HG02943 (cell line): ENCODE results near the gene CD2AP.
"Not testable (repeated sequence)": the region's sequence is repeated elsewhere in the genome, so short reads cannot be mapped to it uniquely, and the experiment has no call there.

Experiments used
- ATAC-seq: cut with Tn5 transposase; IDR thresholded peaks from one replicate; pipeline ENCODE4 v1.9.1; 2021; ENCODE audit warnings: mild to moderate bottlenecking, low read depth, moderate library complexity; ENCODE audit not compliant: unreplicated experiment

Gene CD2AP

GRCh38 chr6:47495954-47496545, 18.5 kb downstream of the CD2AP start:
- ATAC-seq, result no peak

DNA sequence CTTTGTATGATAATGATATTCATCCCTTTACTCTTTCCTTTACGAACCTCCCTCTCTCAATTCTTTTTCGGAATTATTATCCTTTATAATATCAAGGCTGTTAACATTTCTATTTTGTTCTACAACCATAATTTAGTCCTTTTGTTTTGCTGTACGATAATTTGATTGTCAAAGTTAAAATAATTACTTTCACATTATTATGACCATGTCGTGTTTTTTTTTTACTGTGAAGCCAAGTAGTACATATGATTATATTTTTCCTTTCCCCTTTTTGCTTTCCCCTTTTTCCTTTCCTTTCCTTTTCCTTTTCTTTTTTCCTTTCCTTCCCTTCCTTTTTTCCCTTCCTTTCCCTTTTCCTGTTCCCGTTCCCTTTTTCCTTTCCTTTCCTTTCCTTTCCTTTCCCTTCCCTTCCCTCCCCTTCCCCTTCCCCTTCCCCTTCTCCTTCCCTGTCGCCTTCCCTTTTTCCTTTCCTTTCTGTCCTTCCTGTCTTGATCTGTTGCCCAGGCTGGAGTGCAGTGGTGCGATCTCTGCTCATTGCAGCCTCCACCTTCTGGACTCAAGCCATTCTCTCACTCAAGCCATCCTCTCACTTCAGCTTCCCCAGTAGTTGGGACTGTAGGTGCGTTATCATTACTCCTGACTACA, 19.5 kb downstream of the CD2AP start:
- ATAC-seq, result no peak

DNA sequence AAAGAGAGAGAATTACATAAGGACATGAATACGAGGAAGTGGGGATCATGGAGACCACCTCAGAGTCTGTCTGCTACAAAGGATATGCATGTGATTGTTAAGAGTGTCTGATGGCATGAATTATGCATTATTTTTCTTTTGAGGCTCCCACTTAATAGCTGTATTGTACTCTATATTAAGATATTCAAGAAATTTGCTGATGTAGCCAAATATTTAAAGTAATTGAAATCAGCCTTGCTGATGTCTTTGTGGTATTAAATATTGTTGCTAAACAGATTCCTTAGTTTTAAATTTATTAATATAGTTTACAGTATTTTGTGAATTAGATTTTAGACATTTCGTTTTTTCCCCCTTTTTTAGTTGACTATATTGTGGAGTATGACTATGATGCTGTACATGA, 25.3 kb downstream of the CD2AP start:
- no peak for ATAC-seq

GRCh38 chr6:47509937-47510336, 32.3 kb downstream of the CD2AP start:
- no peak for ATAC-seq

DNA sequence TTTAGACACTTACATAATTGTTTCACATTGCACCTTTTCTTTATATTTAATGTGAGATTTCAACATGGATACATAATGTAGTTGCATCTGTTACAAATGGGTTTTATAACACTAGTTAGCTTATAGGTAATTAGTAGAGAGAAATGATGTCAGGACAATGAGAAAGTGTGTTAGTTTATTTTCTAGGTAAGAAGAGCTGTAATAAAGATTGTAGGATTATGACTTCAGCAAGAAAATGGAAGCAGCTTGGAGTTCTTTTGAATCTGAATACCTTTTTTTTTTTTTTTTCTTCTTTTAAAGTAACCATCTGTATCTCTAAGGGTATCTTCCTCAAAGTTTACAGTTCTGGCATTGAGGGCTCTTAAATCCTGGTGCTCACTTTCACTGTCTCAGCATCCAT, 35.3 kb downstream of the CD2AP start:
- ATAC-seq, result no peak

DNA sequence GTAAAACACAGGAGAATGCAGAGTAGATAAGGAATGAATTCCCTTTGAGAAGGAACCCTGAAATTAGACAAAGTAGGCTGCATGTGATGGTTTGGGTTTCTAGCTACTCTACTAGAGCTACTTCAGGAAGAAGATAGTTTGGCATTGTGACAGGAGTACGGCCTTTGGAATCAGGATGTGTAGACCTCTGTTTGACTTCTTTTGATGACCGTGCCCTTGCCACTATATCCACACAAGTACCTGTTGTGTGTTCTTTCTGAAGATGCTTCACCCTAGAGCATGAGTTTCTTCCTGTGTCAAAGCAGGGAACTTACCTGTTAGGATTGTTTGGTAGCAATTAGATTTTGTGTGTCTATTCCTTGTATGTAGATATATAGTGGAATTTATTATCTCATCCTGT, 41.7 kb downstream of the CD2AP start:
- no peak for ATAC-seq

- ATAC-seq, result no peak
Measured at GRCh38 chr6:47520282-47520681, 42.7 kb downstream of the CD2AP start.

GRCh38 chr6:47521961-47522360, 44.4 kb downstream of the CD2AP start:
- ATAC-seq, result no peak

DNA sequence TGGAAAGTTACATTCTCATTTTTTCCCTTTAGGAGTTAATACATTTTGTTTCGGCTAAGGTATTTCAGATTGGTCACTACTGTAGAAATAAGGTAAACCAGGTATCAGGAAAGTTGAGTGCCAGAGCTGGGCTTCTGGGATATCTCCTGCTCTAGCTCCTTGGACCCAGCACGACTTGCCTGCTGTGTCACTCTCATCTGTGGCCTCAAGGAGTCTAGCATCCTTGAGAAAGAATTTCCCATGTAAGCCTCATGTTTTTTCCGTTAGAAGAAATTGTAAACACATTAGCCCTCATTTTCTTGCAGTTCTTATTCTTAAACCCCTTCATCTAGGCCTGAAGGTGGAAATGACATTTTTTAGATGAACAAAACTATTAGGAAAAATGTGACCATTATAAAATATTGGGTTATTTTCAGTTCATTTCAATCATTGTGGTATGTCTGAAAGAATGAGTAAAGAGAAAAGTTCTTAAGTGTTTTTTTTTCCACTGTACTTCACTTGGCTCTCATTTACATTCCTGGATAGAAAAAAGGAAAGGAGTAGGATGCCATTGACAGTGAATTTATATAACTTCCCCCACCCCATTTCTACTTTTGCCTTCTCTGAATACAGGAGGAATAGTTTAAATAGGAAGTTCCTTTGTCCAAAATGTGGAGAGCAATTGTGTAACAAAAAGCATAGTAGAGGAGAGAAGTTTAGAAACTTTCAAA, 46.7 kb downstream of the CD2AP start:
- no peak for ATAC-seq

DNA sequence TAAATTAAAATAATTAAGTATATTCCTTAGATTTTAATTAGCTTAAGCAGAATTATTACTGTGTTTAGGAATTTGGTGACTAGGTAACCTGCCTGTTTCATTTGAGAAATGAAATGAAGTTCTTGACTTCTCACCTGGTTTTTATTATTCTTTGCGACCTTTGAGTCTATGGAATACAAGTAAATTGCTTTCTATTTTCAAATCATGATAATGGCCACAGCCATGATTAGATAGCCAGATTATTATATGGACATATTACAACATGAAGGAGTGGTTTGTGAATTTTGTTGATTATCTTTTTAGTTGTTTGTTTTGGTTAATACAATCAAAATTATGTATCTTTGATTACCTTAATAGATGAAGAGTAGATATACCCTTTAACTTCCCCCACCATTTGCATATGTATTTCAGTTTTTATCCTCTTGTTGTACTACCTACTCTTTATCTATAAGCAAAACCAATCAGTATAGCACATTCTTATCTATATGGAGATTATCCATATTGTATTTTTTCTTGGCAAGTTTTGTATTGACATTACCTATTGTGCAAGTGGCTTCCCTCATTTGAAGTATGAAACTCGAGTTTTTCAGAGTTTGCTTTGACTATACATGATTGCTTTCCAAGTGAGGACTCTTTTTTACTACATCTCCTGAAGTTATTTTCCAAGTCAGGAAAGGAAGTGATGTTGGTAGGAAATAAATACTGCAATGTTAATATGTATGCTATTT, 47.9 kb downstream of the CD2AP start:
- ATAC-seq, result no peak

- no peak for ATAC-seq
Measured at GRCh38 chr6:47527274-47527673, 49.7 kb downstream of the CD2AP start.

- ATAC-seq, result no peak
Measured at GRCh38 chr6:47529734-47530133, 52.1 kb downstream of the CD2AP start.

DNA sequence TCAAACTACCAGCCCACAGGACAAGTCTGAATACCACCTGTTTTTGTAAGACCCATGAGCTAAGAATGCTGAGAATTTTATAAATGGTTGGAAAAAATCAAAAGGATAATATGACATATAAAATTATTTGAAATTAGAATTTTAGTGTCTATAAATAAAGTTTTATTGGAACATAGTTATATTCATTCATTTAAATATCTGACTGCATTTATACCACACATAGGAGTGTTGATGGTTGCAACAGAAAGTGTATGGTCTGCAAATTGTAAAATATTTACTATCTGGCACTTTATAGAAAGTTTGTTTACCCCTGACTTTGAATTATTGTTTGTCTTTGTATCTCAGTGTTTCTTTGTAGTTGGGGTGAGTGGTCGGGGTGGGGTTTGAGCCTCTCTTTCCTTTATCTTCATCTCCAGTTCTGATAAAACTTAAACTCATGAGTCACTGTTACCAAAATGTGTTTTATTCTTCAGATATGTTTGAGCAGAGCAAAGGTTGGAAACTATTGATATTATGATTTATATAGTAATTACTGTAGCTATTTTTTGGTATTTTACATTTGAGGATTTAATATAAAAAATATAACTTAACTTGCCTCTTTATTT, 55.5 kb downstream of the CD2AP start:
- ATAC-seq, result no peak

DNA sequence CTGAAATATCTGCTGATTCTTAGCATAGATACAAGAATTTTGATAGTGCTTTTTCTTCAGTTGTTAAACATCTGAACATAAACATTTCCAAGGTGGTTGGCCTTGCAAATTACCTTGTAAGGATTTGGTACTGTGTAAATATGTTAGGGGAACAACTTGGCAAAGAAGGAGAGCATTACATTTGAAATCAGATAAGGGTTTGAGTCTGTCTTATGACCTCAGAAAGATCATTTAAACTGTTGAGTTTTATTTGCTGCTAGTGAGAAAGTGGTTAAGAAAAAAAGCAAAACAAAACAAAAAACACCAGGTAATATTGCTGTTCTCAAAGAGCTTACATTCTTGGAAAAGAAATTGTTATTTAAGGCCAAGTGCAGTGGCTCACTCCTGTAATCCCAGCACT, 56.5 kb downstream of the CD2AP start:
- no peak for ATAC-seq

GRCh38 chr6:47535316-47536225, 58.0 kb downstream of the CD2AP start:
- no peak for ATAC-seq

GRCh38 chr6:47536816-47537401, 59.3 kb downstream of the CD2AP start:
- ATAC-seq, result no peak

DNA sequence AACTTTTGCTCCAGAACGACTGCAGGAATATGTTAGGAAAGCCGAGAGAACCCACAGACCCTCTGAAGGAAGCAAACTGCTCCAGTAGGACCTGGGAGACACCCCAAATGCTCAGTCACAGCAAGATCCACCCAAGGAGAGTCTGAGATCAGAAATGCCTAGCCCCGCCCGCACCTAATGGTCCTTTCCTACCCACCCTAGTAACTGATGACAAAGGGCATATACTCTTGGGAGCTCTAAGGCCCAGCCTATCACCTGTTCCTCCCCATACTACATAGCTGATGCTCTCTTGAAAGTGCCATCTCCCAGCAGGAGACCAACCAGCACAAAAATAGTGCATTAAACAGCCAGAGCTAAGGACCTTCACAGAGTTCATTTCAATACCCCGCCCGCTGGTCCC, 67.6 kb downstream of the CD2AP start:
- no peak for ATAC-seq

- ATAC-seq, result no peak
Measured at GRCh38 chr6:47551670-47552069, 74.1 kb downstream of the CD2AP start.

GRCh38 chr6:47552319-47552718, 74.7 kb downstream of the CD2AP start:
- ATAC-seq, result no peak

GRCh38 chr6:47553243-47553642, 75.7 kb downstream of the CD2AP start:
- not testable (repeated sequence) for ATAC-seq
